IMR-90 (cell line): ENCODE measurements around the gene RAC3. TPM values are rescaled to one million over a fixed set of nuclear protein-coding genes. Genes with fewer than 3 reads are reported as not detected.
A peak's percentile ranks its signal among the peaks of the same experiment; 100 is the strongest.

Experiments
- ATAC-seq: fragments of 200-7000 bp; cut with Tn5 transposase; 2 replicates; pipeline ENCODE4 v1.9.1; 2020; ENCODE audit warnings: low read depth, mild to moderate bottlenecking, moderate library complexity
- BruUV-seq: library from RNA; stranded (reverse); fragments of 400-500 nt; replicated peaks from 2 replicates; lab custom pipeline; 2021; lab: Mats Ljungman, UMichigan
- CTCF ChIA-PET: fragments of 300-600 bp; formaldehyde crosslinking; extraction: SDS; loops from one replicate; lab custom pipeline; 2021; ENCODE audit warnings: antibody characterized with exemption; lab: Yijun Ruan, JAX
- POLR2A ChIA-PET: fragments of 300-600 bp; sonication (Branson Sonifier 250); formaldehyde crosslinking; loops from one replicate; lab custom pipeline; 2022; ENCODE audit warnings: antibody characterized with exemption; ENCODE audit not compliant: unreplicated experiment; lab: Charles Lee
- DNase-seq: peaks from one replicate; pipeline ENCODE4 v3.0.0; 2013
- H2AFZ ChIP-seq: replicated peaks from 2 replicates; pipeline ENCODE3; 2013; ENCODE audit warnings: low read length, mild to moderate bottlenecking; ENCODE audit not compliant: poor library complexity
- H2AK5ac ChIP-seq: 2 replicates; pipeline ENCODE4 v1.6.1; 2013; ENCODE audit warnings: low read depth, low read length, inconsistent platforms
- H2AK9ac ChIP-seq: replicated peaks from 2 replicates; pipeline ENCODE3; 2013; ENCODE audit warnings: mild to moderate bottlenecking, low read depth, low read length, moderate library complexity; ENCODE audit not compliant: poor library complexity
- H2BK120ac ChIP-seq: 2 replicates; pipeline ENCODE4 v1.6.1; 2013; ENCODE audit warnings: low read depth, low read length, inconsistent platforms
- H2BK15ac ChIP-seq: 3 replicates; pipeline ENCODE4 v1.6.1; 2013; ENCODE audit warnings: low read depth, low read length, inconsistent platforms
- H2BK20ac ChIP-seq: 2 replicates; pipeline ENCODE4 v1.6.1; 2013; ENCODE audit warnings: low read depth, mild to moderate bottlenecking, inconsistent platforms, low read length, moderate library complexity
- H2BK5ac ChIP-seq: 2 replicates; pipeline ENCODE4 v1.6.1; 2013; ENCODE audit warnings: mild to moderate bottlenecking, low read depth, low read length, inconsistent platforms; ENCODE audit not compliant: poor library complexity, severe bottlenecking
- H3K14ac ChIP-seq: replicated peaks from 2 replicates; pipeline ENCODE4 v1.6.1; 2013; ENCODE audit warnings: low read depth, low read length, inconsistent platforms
- H3K18ac ChIP-seq: 2 replicates; pipeline ENCODE4 v1.6.1; 2013; ENCODE audit warnings: low read depth, low read length, control low read depth
- H3K23ac ChIP-seq: 2 replicates; pipeline ENCODE4 v1.6.1; 2013; ENCODE audit warnings: low read depth, low read length, inconsistent platforms
- H3K27ac ChIP-seq: 2 replicates; pipeline ENCODE4 v1.5.1; 2013; ENCODE audit warnings: mild to moderate bottlenecking, control low read depth, low read length; ENCODE audit not compliant: insufficient read depth
- H3K27me3 ChIP-seq: 2 replicates; pipeline ENCODE4 v1.6.1; 2013; ENCODE audit warnings: low read length; ENCODE audit not compliant: control insufficient read depth, insufficient read depth
- H3K36me3 ChIP-seq: 2 replicates; pipeline ENCODE4 v1.6.1; 2013; ENCODE audit warnings: low read length, mixed read lengths; ENCODE audit not compliant: control insufficient read depth, insufficient read depth
- H3K4ac ChIP-seq: 2 replicates; pipeline ENCODE4 v1.6.1; 2013; ENCODE audit warnings: low read depth, low read length, inconsistent platforms
- H3K4me1 ChIP-seq: 2 replicates; pipeline ENCODE4 v1.6.1; 2013; ENCODE audit warnings: low read length, mixed read lengths; ENCODE audit not compliant: control insufficient read depth, insufficient read depth
- H3K4me2 ChIP-seq: 2 replicates; pipeline ENCODE4 v1.6.1; 2013; ENCODE audit warnings: low read depth, mild to moderate bottlenecking, control low read depth, low read length, moderate library complexity
- H3K4me3 ChIP-seq: 2 replicates; pipeline ENCODE4 v1.5.1; 2013; ENCODE audit warnings: low read depth, mild to moderate bottlenecking, control low read depth, low read length, moderate library complexity; ENCODE audit not compliant: insufficient read depth
- H3K56ac ChIP-seq: 2 replicates; pipeline ENCODE4 v1.6.1; 2013; ENCODE audit warnings: low read length, inconsistent platforms; ENCODE audit not compliant: insufficient read depth; ENCODE audit errors: extremely low read depth
- H3K79me1 ChIP-seq, 2 experiments: 2 replicates each; pipeline ENCODE4 v1.6.1; 2013; ENCODE audit warnings: low read length in 2 of 2, inconsistent platforms in 1 of 2, low read depth in 1 of 2
- H3K9ac ChIP-seq: 2 replicates; pipeline ENCODE4 v1.6.1; 2013; ENCODE audit warnings: low read depth, low read length, control low read depth
- H3K9me1 ChIP-seq: 2 replicates; pipeline ENCODE4 v1.6.1; 2013; ENCODE audit warnings: low read length, inconsistent platforms; ENCODE audit not compliant: insufficient read depth
- H3K9me3 ChIP-seq: 2 replicates; pipeline ENCODE4 v1.6.1; 2013; ENCODE audit warnings: low read length; ENCODE audit not compliant: control insufficient read depth, insufficient read depth
- H4K20me1 ChIP-seq: 2 replicates; pipeline ENCODE4 v1.6.1; 2013; ENCODE audit warnings: low read length, inconsistent platforms; ENCODE audit not compliant: insufficient read depth
- H4K5ac ChIP-seq: 2 replicates; pipeline ENCODE4 v1.6.1; 2013; ENCODE audit warnings: mild to moderate bottlenecking, low read depth, low read length, control low read depth
- H4K8ac ChIP-seq, 2 experiments: 2 replicates each; pipeline ENCODE4 v1.6.1; 2013; ENCODE audit warnings: low read depth in 2 of 2, low read length in 2 of 2, control low read depth in 1 of 2, inconsistent platforms in 1 of 2
- H4K91ac ChIP-seq: 2 replicates; pipeline ENCODE4 v1.6.1; 2013; ENCODE audit warnings: low read depth, low read length, inconsistent platforms; ENCODE audit not compliant: insufficient read depth
- BHLHE40 ChIP-seq: fragments of 150-350 bp; IDR thresholded peaks from 2 replicates; pipeline ENCODE4 v1.6.1; 2016; ENCODE audit warnings: mild to moderate bottlenecking, low read depth, low read length
- CEBPB ChIP-seq: IDR thresholded peaks from 2 replicates; pipeline ENCODE4 v1.6.1; 2012; ENCODE audit warnings: low read depth, low read length, improper control_type of control experiment
- CHD1 ChIP-seq: IDR thresholded peaks from 2 replicates; pipeline ENCODE4 v1.6.1; 2012; ENCODE audit warnings: low read depth, low read length, improper control_type of control experiment
- FOS ChIP-seq: fragments of 150-350 bp; IDR thresholded peaks from 2 replicates; pipeline ENCODE4 v1.6.1; 2016; ENCODE audit warnings: low read depth, low read length
- MAFK ChIP-seq: IDR thresholded peaks from 2 replicates; pipeline ENCODE4 v1.6.1; 2012; ENCODE audit warnings: low read depth, low read length, improper control_type of control experiment
- MAZ ChIP-seq: IDR thresholded peaks from 2 replicates; pipeline ENCODE4 v1.6.1; 2012; ENCODE audit warnings: low read depth, mild to moderate bottlenecking, low read length, improper control_type of control experiment, moderate library complexity, borderline replicate concordance
- MXI1 ChIP-seq: IDR thresholded peaks from 2 replicates; pipeline ENCODE4 v1.6.1; 2012; ENCODE audit warnings: low read depth, mild to moderate bottlenecking, low read length, moderate library complexity, borderline replicate concordance
- NFE2L2 ChIP-seq: fragments of 150-350 bp; IDR thresholded peaks from 2 replicates; pipeline ENCODE4 v1.6.1; 2016; ENCODE audit warnings: low read depth, mild to moderate bottlenecking, low read length
- POLR2A ChIP-seq: IDR thresholded peaks from 2 replicates; pipeline ENCODE4 v1.6.1; 2012; ENCODE audit warnings: mild to moderate bottlenecking, low read depth, low read length
- RAD21 ChIP-seq: IDR thresholded peaks from 2 replicates; pipeline ENCODE4 v1.6.1; 2012; ENCODE audit warnings: low read length, improper control_type of control experiment
- RFX5 ChIP-seq: IDR thresholded peaks from 2 replicates; pipeline ENCODE4 v1.8.0; 2012; ENCODE audit warnings: low read depth, mild to moderate bottlenecking, low read length, moderate library complexity
- SMC3 ChIP-seq: fragments of 150-350 bp; IDR thresholded peaks from 2 replicates; pipeline ENCODE4 v1.6.1; 2016; ENCODE audit warnings: low read depth, mild to moderate bottlenecking, antibody characterized with exemption, low read length, moderate library complexity
- WGBS, 2 experiments: methylation state at CpG; one replicate each; pipeline versions ENCODE4 v1.1.5 to v1.1.7; 2013; ENCODE audit warnings: missing lambda C conversion rate in 2 of 2; ENCODE audit not compliant: insufficient read length in 1 of 2; ENCODE audit errors: extremely low coverage in 2 of 2; 5-methylcytosine and 5-hydroxymethylcytosine counted together
- dilution Hi-C: fragments of 300-500 bp; cut with HindIII; formaldehyde crosslinking; loops from one replicate; pipeline ENCODE4 v1.14.3; 2018; ENCODE audit warnings: low sequenced_read_pairs; ENCODE audit not compliant: unreplicated experiment
- in situ Hi-C: fragments of 300-500 bp; cut with MboI; formaldehyde crosslinking; loops from 3 replicates; pipeline ENCODE4 v1.14.3; 2019; ENCODE audit warnings: low sequenced_read_pairs, inconsistent platforms, mixed read lengths
- intact Hi-C: fragments of 100-400 bp; cut with micrococcal nuclease; formaldehyde crosslinking; loops from 2 replicates; pipeline ENCODE4 v1.10.0; 2022
- polyA plus RNA-seq, 3 experiments: library from polyadenylated mRNA; depleted of rRNA; stranded (reverse); fragments of >200 nt; gene quantifications; 2 replicates each; pipeline ENCODE4 v1.2.3, GENCODE V29; 2012; ENCODE audit warnings: low replicate concordance in 1 of 3
- total RNA-seq: library from RNA; depleted of rRNA; stranded (reverse); fragments of >200 nt; gene quantifications from 2 replicates; pipeline ENCODE4 v1.2.3, GENCODE V29; 2012
- TF ChIP-seq, protein P1 (sequence below): conservative IDR thresholded peaks from 2 replicates; pipeline ENCODE4 v1.5.1; 2012; ENCODE audit warnings: mild to moderate bottlenecking, low read depth, low read length, improper control_type of control experiment
- TF ChIP-seq, protein P2 (sequence below): fragments of 150-350 bp; IDR thresholded peaks from 2 replicates; pipeline ENCODE4 v1.6.1; 2017; ENCODE audit warnings: mild to moderate bottlenecking, antibody characterized with exemption, low read length, low read depth
- TF ChIP-seq, protein P3 (sequence below): fragments of 150-350 bp; IDR thresholded peaks from 2 replicates; pipeline ENCODE4 v1.6.1; 2016; ENCODE audit warnings: low read depth, mild to moderate bottlenecking, low read length, moderate library complexity, borderline replicate concordance

The RAC3 gene
- total and polyA plus RNA-seq, 2 of the 4 experiments (the other 2 are of a cell fraction): 5.7 to 23.4 TPM

DNA sequence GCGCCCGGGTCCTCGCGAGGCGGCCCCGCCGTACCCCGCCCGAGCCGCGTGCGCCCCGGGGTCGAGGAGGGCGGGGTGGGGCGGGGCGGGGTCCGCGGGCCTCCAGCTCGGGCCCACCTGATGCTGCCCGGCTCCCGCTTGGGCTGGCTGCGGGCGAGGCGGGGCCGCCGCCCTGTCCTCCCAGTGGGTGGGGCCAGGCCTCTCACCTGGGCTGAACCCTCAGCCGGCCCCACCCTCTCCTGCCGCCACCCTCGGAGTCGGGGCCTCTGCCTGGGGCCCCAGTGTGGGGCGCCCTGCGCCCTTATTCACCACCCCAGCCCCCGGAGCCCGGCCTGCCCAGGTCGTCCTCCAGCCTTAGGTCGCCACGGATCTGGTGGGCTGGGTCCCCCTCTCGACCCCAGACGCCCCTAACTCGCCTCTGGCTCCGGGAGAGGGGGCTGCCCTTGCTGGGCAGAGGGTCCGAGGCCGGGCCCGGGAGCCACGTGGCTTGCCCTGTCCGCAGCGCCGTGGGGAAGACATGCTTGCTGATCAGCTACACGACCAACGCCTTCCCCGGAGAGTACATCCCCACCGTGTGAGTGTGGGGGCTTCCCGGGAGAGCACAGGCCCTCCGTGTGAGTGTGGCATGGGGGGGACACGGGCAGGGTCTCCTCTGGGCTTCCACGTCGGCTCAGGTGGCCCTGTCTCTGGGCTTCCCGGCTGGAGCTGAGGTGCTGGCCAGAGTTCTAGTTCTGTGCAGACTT, 578 bp downstream of the RAC3 start:
- peaks cover 7 to 12% of the 10 kb centered on the region in 2 experiments for H3K79me1 ChIP-seq
- no peaks in the 10 kb centered on the region for H3K9me3 ChIP-seq
- no peak for DNase-seq
- peak; percentile 7 for ATAC-seq
- no peak for TF ChIP-seq FOS
- TF ChIP-seq MAZ: no peak
- TF ChIP-seq SMC3: no peak
- no peak for TF ChIP-seq CHD1
- TF ChIP-seq, protein P1, sequence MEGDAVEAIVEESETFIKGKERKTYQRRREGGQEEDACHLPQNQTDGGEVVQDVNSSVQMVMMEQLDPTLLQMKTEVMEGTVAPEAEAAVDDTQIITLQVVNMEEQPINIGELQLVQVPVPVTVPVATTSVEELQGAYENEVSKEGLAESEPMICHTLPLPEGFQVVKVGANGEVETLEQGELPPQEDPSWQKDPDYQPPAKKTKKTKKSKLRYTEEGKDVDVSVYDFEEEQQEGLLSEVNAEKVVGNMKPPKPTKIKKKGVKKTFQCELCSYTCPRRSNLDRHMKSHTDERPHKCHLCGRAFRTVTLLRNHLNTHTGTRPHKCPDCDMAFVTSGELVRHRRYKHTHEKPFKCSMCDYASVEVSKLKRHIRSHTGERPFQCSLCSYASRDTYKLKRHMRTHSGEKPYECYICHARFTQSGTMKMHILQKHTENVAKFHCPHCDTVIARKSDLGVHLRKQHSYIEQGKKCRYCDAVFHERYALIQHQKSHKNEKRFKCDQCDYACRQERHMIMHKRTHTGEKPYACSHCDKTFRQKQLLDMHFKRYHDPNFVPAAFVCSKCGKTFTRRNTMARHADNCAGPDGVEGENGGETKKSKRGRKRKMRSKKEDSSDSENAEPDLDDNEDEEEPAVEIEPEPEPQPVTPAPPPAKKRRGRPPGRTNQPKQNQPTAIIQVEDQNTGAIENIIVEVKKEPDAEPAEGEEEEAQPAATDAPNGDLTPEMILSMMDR: no peak
- TF ChIP-seq MAFK: no peak
- TF ChIP-seq MXI1: no peak
- TF ChIP-seq POLR2A: no peak
- no peak for TF ChIP-seq RAD21
- TF ChIP-seq RFX5: no peak
- TF ChIP-seq, protein P2, sequence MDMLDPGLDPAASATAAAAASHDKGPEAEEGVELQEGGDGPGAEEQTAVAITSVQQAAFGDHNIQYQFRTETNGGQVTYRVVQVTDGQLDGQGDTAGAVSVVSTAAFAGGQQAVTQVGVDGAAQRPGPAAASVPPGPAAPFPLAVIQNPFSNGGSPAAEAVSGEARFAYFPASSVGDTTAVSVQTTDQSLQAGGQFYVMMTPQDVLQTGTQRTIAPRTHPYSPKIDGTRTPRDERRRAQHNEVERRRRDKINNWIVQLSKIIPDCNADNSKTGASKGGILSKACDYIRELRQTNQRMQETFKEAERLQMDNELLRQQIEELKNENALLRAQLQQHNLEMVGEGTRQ: no peak
- no peak for TF ChIP-seq BHLHE40
- no peak for TF ChIP-seq CEBPB
- TF ChIP-seq NFE2L2: no peak
- TF ChIP-seq, protein P3, sequence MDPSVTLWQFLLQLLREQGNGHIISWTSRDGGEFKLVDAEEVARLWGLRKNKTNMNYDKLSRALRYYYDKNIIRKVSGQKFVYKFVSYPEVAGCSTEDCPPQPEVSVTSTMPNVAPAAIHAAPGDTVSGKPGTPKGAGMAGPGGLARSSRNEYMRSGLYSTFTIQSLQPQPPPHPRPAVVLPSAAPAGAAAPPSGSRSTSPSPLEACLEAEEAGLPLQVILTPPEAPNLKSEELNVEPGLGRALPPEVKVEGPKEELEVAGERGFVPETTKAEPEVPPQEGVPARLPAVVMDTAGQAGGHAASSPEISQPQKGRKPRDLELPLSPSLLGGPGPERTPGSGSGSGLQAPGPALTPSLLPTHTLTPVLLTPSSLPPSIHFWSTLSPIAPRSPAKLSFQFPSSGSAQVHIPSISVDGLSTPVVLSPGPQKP: no peak
- no peak overlapping the region for H3K18ac ChIP-seq
- H3K9ac ChIP-seq: no peak overlapping the region
- no peak overlapping the region for H4K91ac ChIP-seq
- H3K56ac ChIP-seq: no peak overlapping the region
- H2BK20ac ChIP-seq: no peak overlapping the region
- H2AK9ac ChIP-seq: peak overlapping the region; percentile 79
- peak overlapping the region in 1 of 2 experiments; percentile 46; a peak in 2 of 4 replicates for H4K8ac ChIP-seq
- intact Hi-C loops (loop anchor here (1.0 to 10.0 kb wide), 2 partner anchors 66 to 293 kb away; partner anchors contain the start of gene FASN), dilution Hi-C loops (no loop called here), in situ Hi-C loops (loop anchor here (5.0 kb wide), 1 partner anchor 125 kb away; no protein-coding TSS in a partner anchor)
- ChIA-PET CTCF (no interaction called here), POLR2A (no interaction called here)
- H2BK120ac ChIP-seq: no peak overlapping the region
- H3K23ac ChIP-seq: no peak overlapping the region
- no TSS peak for BruUV-seq
- 2% methylated on average over 25 of the region's 59 CpGs; no CpG with 5 or more reads in 1 of the 2 experiments for WGBS, 2 experiments
- H3K27ac ChIP-seq: no peak overlapping the region
- peak overlapping the region; percentile 76 for H3K4me2 ChIP-seq
- H2AK5ac ChIP-seq: 0 out of 2 replicates have a peak overlapping the region, but pooled peaks have one; percentile 15
- H3K4me3 ChIP-seq: peak overlapping the region; percentile 47
- H3K36me3 ChIP-seq: peaks cover 2% of the 10 kb centered on the region
- peaks cover 11% of the 10 kb centered on the region for H3K4me1 ChIP-seq
- H4K20me1 ChIP-seq: no peaks in the 10 kb centered on the region; the same call in 1 of the 2 replicates
- no peak overlapping the region for H3K14ac ChIP-seq
- H2BK15ac ChIP-seq: no peak overlapping the region
- H4K5ac ChIP-seq: no peak overlapping the region
- H3K4ac ChIP-seq: no peak overlapping the region
- H2AFZ ChIP-seq: peak overlapping the region; percentile 81
- no peaks in the 10 kb centered on the region for H3K27me3 ChIP-seq
- H2BK5ac ChIP-seq: no peak overlapping the region
- H3K9me1 ChIP-seq: 0 out of 2 replicates have a peak, but pooled peaks cover 7% of the 10 kb centered on the region
